GM12873 (cell line): ENCODE results near the gene LHPP.

Experiments
- TF ChIP-seq, protein P1 (sequence below): IDR thresholded peaks from 2 replicates; pipeline ENCODE4 v1.5.1; 2012; ENCODE audit warnings: low read depth, mild to moderate bottlenecking, moderate library complexity, low read length, control low read depth; ENCODE audit not compliant: insufficient read depth; ENCODE audit errors: missing control alignments

LHPP gene

GRCh38 chr10:124433461-124433860, 28.2 kb upstream of the LHPP start:
- TF ChIP-seq, protein P1, sequence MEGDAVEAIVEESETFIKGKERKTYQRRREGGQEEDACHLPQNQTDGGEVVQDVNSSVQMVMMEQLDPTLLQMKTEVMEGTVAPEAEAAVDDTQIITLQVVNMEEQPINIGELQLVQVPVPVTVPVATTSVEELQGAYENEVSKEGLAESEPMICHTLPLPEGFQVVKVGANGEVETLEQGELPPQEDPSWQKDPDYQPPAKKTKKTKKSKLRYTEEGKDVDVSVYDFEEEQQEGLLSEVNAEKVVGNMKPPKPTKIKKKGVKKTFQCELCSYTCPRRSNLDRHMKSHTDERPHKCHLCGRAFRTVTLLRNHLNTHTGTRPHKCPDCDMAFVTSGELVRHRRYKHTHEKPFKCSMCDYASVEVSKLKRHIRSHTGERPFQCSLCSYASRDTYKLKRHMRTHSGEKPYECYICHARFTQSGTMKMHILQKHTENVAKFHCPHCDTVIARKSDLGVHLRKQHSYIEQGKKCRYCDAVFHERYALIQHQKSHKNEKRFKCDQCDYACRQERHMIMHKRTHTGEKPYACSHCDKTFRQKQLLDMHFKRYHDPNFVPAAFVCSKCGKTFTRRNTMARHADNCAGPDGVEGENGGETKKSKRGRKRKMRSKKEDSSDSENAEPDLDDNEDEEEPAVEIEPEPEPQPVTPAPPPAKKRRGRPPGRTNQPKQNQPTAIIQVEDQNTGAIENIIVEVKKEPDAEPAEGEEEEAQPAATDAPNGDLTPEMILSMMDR: no peak

GRCh38 chr10:124436191-124436638, 25.4 kb upstream of the LHPP start:
- TF ChIP-seq, protein P1: no peak

DNA sequence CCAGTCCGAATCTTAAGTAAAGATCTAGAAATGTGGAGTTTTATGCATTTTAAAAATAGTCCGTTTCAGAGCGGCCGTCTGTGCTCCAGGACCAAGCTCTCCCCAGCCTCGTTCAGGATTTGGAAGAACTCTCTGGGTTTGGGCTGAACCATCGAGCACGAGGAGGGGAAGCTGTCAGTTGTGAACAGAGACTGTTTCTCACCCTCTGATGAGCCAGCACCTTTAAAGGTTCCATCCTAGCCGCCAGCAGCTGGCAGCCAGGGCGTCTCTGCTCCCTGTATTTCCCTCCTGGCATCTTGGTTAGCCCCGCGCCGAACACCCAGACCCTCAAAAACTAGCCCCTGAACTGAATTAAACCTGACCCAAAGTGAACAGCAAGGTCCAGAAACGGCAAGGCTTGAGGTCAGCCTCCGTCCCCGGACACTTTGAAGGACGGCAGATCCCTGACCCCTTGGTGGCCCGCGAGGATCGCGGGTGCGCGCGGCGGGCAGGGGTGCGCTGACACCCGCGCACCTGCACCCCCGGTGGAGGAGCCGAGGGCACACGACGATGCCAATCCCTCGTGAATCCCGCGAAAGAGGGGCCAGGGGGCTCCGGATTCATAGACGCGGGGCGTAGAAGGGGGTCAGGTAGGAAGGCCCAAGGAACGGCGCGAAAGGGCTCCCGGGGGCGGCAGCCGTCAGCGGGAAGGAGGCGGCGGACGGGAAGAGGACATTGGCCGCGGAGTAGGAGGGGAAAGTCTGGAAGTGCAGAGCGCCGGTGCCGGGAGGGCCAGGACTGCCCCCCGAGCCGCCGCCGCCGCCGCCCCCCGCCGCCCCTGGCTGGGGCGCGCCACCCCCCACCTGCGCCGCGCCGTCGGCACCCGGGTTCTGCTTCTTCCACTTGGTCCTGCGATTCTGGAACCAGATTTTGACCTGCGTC, 14.5 kb upstream of the LHPP start:
- TF ChIP-seq, protein P1: no peak

DNA sequence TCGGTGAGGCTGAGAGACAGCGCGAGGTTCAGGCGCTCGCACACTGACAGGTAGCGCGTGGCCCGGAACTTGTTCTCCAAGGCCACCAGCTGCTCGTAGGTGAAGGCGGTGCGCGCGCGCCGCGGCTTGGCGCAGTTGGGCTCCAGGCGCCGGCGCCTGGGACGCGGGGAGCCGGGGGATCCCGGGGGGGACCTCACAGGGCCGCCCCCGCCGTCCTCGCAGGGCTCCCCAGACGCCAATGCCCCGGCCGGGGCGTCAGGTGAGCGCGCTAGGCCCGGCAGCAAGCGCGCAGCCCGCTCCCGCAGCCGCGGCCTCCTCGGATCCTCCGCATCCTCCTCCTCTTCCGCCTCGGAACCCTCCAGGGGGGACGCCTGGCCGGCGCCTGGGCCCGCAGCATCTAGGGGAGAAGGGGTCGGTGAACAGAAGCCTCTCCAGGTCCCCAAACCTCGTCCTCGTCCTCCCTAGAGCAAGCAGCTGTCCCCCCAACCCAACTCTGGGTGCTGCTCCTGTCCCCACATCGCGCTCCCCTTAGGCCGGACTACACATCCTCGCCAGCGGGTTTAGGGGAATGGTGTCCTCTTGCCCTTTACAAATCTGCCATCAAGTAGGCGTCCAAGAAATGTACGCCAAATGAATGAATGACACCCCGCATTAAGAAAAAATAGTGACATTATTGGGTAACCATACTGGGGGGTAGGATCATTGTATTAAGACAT, 13.7 kb upstream of the LHPP start:
- TF ChIP-seq, protein P1: no peak

GRCh38 chr10:124448696-124449169, 12.9 kb upstream of the LHPP start:
- TF ChIP-seq, protein P1: no peak

- TF ChIP-seq, protein P1: no peak
These were observed 12.2 kb upstream of the LHPP start for GRCh38 chr10:124449170-124450011.
